Stimulated activated CD8-positive, alpha-beta memory T cell treated with anti-CD3 and anti-CD28 coated beads, Interleukin-4, amount 100 ng/mL, for 1 hour (primary cell): ENCODE measurements around the gene TALDO1.

ENCODE experiments used
- DNase-seq, 2 donors: peaks; one replicate each; pipeline ENCODE4 v3.0.0-alpha.2; 2020; ENCODE audit warnings: low read depth in 2 of 2, low spot score in 1 of 2

Gene TALDO1

DNA sequence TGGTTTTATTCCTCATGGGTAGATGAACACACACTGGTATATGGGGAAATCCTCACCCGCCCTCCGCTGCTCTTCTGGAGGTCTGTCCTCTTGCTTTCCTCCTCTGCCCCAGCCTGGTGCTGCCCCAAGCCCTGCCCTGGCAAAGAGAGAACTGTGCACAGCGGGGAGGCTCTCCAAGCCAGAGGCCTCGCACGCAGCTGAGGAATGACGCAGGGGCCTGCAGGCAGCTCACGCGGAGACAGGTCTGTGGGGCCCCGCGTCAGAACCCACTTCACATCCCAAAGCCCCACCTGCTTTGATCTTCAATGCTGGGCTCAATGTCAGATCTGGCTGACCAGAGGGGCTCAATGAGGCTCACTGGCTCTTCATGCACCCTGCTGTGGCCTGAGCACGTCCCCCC lies 20.0 kb downstream of the TALDO1 start:
- no peak for DNase-seq

DNA sequence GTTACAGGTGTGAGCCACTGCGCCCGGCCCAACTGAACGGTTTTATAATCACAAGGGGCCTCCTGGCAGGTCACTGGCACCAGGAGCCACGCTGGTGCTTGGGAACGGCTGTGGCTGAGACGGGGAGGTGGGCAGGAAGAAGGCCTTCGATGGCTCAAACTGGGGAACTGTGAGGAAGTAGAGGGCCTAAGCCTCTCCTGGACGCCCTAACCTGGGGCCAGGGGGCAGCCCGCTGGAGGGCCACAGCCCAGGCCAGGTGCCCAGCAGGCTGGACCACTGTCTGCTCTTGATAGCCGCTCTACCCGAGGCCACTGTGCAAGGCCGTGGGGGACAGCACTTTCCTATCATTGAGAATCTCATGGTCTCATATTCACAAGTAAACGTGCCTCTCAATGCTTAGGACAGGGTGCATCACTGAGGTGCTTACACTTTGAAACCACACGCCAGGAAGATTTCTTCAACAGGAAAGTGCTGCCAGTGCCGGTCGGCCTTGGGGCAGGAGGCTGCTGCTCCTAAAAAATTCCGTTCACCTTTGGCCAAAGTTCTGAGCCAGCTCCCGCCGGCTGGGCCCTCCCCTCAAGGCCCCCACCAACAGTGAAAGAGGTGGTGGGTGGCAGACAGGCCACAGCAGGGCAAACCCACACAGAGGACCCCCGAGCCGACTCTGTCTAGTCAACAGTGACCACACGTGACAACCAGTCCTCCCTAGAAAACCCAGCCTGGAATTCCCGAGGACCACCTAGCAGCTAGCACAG lies 22.8 kb downstream of the TALDO1 start:
- no peak for DNase-seq

DNA sequence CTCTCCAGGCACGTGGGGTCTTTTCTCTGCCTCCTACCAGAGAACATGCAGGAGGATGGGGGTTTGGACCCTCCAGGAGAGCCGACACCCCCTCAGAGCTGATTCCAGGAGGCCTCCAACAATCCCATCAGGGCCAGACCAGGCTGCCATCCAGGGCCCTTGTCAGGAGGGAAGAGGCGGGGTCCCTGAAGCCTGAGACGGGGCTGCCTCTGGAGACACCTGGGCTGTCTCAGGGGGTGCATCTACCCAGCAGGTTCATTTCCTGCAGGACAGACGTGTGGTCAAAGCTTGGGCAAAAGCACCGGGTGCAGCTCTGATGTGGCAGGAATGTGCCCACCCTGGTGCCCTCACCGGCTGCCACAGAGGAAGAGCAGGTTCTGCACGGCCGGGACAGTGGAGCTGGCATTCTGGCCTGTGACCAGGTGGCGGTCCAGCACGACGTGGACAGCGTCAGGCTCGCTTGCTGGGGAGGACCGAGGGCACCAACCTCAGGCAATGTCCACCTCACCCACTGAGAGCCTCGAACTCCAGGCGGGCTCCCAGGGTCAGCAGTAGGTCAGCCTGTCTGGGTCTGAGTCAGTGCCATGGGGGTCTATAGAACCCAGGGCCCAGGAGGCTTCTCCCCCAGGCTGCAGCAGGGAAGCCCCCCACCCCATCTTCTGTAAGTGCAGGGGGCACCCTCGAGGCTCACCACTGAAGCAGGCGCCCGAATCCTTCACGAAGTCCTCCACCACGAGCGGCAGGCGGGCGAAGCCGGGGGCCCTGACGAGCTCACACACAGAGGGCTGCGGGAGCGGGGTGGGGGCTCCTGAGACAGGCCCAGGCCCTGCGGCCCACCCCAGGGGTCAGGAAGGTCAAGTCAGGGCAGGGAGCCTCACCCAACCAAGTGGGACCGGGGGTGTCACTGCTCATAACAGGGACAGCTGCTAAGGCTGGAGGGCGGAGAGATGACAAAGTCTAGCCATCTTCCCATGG lies 23.7 kb downstream of the TALDO1 start:
- DNase-seq = no peak

DNA sequence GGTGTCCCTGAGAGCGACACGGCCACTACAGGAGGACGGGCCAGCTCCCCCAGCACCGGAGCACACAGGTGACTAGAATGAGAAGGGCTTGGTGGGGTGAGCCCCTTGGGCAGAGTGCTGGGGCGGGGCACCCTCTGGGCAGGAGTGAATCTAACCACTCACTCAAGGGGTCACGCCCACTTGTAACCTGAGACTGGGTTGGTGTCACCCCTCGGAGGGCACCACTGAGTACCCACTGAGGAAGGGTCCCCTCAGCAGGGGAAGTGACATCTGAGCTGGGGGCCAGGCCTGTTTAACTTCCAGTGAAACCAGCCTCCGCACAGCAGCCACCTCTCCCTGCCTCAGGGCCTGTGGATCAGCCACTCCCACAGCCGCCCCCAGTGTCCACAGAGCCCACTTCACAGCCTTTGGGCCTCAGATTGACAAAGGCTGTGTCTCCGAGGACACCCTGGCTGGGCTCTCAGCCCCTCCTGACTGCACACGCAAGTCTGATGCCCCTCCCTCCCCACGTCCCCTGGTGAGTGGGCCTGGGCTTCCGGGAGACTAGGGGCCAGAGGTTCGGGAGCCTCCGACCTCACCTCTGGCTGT lies 24.4 kb downstream of the TALDO1 start:
- no peak for DNase-seq

DNA sequence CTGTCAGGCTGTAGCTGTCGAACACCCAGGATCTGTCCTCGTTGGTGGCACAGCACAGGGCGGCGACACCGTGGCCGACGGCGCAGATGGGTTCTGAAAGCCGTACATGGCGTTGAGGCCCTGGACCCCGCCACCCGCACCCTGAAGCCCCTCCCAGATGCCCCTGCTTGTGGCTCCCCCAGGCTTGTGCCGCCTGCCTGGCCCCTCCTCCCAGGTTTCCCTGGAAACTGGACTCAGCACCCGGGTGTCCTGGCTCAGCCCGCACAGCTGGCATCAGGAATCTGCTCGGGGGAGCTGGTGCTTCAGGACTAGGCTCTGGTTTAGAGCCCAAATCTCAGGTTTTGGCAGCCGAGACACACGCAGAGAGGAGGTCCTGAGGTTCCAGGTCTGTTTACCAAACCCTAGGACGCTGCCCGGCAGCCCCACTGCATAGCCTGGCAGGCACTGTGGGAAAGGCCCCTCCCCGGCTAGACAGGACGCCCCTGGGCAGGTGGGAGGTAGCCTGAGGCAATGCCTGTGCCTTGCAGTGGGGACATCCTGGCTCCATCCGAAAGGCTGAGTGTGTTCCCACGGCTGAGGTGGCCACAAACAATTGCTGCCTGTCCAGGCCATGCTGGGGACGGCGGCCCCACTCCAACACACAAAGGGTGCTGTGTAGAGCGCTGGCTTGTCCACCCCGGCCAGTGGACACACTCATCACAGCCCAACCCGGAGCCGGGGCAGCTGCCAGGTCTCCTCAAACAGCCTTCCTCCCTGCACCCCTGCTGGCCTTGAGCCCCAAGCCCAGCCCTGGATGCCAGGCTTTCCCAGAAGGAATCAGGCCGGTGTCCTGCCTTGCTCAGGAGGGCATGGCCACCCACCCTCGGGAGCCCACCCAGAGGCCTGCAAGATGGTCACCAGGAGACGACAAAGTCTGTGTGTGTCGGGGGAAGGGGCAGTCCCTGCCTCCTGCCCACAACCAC lies 25.4 kb downstream of the TALDO1 start:
- DNase-seq = no peak

DNA sequence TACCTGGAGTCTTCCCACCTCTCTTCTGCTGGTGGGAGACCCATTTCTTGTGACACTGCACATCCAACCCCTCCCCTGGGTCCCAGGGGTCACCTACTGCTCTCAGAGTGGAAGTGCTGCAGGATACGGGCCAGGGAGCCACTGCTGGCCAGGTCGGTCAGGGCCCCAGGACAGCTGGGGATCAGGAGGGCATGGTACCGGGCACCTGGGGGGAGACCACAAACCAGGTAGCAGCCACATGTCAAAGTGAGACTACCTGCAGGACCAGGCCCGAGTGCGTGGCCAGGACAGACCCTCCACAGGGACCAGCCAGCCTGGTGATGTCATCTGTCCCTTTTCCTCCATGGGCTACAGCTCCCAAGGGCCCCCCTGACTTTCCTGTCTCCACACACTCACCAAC lies 26.2 kb downstream of the TALDO1 start:
- no peak for DNase-seq

DNA sequence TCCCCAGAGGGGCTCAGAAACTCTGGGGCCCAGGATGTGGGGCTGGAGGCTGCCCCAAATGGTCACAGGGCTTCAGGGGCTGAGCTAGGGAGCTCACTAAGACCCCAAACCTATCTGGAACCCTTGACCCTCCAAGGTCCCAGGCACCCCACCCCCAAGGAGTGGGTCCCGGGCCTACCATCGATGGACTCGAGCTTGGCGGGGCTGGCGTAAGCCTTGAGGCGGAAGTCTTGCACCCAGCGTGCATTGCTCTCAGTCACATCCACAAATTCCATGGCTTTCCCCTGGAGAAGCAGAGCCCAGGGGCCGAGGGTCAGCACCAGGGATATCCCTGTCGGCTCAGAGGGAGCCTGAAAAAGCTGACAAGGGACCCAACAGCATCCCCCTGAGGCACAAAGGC lies 26.6 kb downstream of the TALDO1 start:
- no peak for DNase-seq

DNA sequence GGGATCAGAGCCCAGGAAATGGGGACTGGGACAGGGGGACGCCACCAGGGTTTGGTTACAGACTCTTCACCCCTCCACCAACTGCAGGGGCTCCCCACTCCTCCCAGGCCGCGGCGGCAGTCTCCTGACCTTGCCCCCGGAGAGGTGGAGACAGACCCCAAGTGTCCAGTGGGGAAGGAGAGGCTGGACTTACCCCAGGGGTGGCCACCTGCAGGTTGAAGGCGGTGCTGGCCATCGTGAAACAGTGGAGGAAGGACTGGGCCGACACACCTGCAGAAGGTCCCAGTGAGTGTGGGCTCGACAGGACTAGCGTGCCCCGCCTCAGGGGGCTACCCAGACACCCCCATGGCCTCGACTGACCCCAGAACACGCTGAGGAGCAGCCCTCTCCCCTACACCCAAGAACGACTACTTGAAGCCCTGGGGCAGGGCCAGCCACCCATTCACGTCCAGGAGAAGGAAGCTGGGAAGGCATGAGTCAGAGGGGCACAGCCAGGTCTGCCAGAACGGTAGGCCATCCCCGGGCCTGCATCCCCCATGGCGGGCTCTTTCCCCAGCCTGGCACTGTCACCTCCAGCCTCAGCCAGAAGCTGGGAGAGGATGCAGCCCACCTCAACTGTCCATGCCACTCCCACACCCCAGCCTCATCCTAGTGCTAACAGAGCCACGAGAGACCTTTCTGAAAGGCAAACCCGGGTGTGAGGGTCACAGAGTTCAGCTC lies 27.8 kb downstream of the TALDO1 start:
- DNase-seq = no peak

DNA sequence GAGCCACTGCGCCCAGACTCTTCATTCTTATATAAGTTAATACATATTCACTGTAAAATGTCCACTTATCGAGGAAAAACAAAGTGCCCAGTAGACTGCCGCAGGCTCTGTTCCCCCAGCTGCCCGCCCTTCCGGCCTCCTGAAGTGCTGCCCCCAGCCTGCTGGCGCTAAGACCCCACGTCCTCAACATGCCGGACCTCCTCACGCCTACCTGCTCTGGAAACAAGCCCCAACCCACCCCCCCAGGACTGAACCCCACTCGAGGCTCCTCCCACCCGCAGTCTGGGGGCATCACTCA lies 28.9 kb downstream of the TALDO1 start:
- DNase-seq = no peak

DNA sequence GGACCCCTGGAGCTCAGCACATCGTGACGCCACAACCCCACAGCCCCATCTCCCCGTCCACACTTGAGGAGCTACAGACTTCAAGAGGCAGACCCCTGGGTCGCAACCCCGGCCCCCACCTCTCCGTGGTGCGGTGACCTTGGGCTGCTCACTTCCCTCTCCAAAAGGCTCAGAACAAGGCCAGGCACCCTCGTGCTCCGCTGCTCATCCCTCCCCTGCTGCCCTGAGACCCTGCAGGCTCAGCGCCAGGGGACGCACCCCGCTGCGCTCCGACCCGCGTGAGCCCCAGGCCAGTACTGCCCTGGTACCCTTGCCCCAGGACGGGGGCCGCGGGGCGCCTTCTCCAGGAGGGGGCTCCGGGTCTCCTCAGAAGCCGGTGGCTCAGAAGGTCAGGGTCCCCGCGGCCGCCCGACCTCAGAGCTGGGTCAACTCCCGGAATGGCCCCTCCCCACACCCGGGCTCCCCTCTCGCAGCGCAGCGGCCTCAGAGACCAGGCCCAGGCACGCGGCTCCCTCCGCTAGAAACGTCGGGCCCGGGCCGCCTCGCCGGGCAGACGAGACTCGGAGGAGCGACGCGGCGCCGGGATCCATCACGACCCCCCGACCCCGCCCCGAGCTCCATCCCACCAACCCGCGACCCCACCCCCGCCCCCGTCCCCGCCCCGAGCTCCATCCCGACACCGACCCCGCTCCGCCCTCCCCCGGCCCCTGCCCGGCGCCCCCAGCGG lies 29.5 kb downstream of the TALDO1 start:
- DNase-seq = no peak

DNA sequence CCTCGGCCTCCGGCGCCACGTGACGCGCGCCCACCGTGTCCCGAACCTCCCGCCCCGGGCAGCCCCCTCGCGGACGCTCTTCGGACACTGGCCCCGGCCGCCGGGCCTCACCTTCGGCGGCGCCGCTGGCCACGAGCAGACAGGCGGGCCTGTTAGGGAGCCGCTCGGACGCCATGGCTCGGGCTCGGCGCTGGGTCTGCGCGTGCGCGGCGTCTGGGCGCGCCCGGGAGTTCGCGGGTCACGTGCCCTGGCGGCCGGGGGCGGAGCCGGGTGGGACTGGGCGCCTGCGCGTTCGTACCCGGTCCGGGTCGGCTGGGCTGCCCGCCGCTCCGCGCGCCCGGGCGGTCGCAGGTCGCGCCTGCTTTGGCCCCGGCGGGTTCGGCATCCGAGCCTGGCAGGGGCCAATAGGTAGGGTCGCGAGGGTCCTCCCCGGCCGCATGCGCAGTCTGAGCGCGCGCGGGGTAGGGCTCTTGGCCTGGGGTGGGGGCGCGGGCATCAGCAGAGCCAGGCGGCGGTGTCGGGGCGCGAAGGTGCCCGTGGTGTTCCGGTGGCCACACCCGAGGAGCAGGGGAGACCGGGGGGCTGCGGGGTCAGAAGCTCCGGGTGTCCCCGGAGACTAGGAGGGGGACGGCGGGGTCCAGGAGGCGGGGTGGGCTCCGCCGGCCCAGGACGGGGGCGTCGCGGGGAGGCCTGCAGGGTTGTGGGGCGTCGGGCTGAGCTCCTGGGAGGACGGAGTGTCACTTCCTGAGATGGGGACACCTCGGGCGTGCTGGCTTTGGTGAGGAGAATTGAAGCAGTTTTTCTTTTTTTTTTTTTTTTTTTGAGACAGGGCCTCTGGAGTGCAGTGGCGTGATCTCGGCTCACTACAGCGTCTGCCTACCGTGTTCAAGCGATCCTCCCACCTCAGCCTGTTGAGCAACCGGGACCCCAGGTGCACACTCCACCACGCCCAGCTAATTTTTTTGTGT lies 30.3 kb downstream of the TALDO1 start, which contains the start of gene GATD1:
TSS of gene GATD1 (minus strand) at position 200 of the 968 bp plus-strand sequence. CDS start at position 175, 25 bp downstream.
- peak; percentile 72 to 87 for DNase-seq

DNA sequence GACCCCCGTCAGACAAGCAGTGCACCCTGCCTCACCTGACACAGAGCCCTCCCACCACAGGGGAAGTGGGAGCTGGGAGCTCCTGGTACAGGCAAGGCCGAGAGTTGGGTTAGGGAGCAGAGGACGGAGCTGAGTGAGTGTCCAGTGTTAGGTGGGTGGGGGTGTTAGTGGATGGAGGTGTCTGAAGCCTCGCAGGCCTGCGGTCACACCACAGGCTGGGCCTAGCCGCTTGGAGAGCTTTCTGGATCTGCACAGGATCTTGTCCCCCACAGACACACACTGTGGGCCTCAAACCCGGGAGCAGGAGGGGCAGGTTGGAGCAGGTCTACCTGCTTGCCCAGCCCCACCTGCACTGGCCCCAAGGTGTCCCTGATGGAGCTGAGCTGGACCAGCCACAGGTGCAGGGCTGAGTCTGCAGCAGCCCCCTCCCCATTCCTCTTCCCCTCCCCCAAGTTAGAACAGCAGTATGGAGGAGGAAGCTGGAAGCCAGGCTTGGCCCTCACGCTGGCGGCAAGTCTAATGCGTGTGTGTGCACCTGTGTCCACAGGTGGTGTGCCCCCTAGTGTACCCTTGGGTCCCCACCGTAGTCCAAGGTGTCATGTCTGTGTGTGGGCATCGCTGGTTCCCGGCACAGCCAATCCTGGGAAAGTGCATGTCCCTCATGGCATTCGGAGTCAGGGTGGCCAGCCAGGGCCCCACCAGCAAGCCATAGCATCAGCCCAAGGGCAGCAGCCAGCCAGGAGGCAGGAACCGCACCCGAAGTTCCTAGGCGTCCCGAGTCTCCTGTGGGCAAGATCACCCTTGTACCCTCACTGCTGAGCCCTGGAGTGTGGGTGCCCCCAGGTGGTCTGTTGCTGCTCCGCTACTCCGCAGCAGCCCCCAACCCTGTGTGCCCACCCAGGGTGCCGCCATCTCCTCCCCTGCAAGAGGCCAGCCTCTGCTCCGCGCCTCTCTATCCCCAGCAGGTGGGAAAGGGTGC lies 32.0 kb downstream of the TALDO1 start:
- DNase-seq = no peak

DNA sequence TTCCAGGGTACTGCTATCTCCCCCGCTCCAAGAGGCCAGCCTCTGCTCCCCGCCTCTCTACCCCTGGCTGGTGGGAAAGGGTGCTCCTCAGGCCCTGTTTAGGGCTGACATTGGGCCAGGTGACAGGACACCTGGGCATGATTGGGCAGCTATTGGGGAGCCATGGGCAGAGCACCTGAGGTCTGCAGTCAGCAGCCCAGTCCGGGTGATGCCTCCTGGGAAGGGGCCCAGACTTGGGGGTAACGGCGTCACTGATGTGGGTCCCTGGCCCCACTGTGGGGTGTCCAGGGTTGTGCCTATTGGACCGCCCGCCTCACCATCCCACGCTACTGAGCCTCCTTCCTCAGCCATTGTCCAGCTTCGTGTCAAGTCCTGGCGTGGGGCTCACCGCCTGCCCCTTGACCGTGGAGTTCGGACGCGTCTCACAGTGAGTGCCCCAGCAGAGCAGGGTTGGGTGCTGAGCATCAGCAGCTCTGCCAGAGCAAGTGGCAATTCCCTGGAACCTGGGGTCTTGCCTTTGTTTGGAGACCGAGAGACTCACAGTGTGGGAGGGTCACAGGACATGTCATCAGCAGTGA lies 32.8 kb downstream of the TALDO1 start:
- no peak for DNase-seq

DNA sequence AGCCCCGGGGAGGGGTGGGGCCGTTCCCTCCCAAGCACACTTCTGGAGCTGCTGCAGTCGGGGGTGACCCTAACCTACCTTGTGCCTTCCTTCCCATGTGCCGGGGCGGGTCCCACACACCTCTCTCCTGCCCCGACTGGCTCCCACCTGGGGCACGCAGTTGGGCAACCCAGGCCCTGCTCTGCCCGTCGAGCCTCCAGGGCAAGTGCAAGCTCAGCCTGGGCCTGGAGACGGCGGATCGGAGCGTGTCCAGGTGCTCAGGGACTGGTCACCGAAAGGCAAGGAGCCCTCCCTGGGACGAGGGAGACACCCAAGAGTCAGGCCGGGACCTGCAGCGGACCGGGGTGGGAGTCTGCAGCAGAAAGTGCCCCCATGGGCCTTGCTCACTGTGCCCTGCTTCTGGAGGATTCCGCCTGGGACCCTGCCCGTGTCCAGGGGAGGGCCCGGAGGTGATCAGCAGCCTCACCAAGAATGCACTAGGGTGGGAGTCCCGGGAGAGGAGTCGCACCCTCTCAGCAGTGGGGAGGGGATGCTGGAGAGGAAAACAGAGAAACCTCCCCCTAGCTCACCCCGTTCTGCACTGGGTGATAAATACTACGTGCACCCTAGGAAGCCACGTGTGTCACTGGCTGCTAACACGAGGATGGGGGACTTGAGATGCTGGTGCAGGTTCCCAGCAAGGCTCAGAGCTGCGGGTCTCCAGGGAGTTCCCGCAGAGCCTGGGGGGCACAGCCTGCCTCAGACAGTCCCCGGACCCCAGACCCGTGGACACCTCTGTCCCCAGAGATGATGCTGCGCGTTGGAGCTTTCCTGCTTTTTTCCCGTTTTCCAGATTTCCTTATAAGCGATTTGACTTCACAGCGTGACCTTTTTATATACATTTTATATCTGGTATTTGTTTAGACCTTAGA lies 35.3 kb downstream of the TALDO1 start:
- no peak for DNase-seq

DNA sequence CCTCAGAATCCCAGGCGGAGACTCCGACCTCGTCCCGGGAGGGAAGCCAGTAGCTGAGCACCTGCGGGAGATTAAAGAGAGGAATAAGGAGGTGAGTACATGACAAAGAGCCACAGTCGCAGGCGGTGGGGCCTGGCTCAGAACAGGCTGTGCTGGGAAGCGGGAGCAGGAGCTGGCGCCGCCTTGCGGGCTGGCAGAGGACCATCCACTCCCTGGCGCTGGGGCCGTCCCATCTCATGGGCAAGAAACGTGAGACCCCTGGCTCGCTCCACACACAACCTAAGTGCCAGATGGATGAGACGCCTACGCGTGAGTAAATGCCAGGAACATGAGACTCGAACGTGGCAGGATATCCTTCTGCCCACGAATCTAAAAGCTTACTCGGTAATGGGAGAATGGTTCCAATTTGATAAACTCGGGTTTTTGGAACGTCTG lies 36.3 kb downstream of the TALDO1 start:
- DNase-seq = no peak
